SK-N-SH (cell line): Measurements from ENCODE around the gene GVQW3. TPM values are rescaled to one million over a fixed set of nuclear protein-coding genes. Genes with fewer than 3 reads are reported as not detected.

Experiments used
- CTCF ChIA-PET: fragments of 300-600, 350-600 bp; formaldehyde crosslinking; extraction: SDS; loops from one replicate; lab custom pipeline; 2021; lab: Yijun Ruan, JAX
- POLR2A ChIA-PET: fragments of 350-600 bp; sonication (Branson Sonifier 250); formaldehyde crosslinking; extraction: SDS; loops from one replicate; lab custom pipeline; 2020; ENCODE audit warnings: antibody characterized with exemption, inconsistent platforms; lab: Yijun Ruan, JAX
- DNase-seq: peaks from one replicate; pipeline ENCODE4 v3.0.0; 2012
- H2AFZ ChIP-seq: fragments of 200-600 bp; sonication (generic); 2 replicates; pipeline ENCODE4 v1.8.1; 2016; ENCODE audit warnings: antibody characterized with exemption, mild to moderate bottlenecking, low read depth
- H3F3A ChIP-seq: fragments of 200-600 bp; sonication (generic); replicated peaks from 2 replicates; pipeline ENCODE3; 2016; ENCODE audit warnings: antibody characterized with exemption, mild to moderate bottlenecking; ENCODE audit not compliant: insufficient read depth
- H3K27ac ChIP-seq, 2 experiments: fragments of 200-500 bp in 1 of 2; fragments of 200-600 bp in 1 of 2; sonication (Bioruptor generic) in 1 of 2; sonication (generic), shearing (Covaris generic) in 1 of 2; 2 replicates each; pipeline versions ENCODE4 v1.5.1 to v1.6.1; 2014 to 2016; ENCODE audit warnings: low read depth in 2 of 2, inconsistent platforms in 1 of 2, low read length in 1 of 2, mild to moderate bottlenecking in 1 of 2, mixed read lengths in 1 of 2
- H3K27me3 ChIP-seq: fragments of 200-600 bp; sonication (generic), shearing (Covaris generic); 2 replicates; pipeline ENCODE4 v1.6.1; 2016; ENCODE audit warnings: mixed run types; ENCODE audit not compliant: insufficient read depth
- H3K36me3 ChIP-seq, 2 experiments: fragments of 200-500 bp in 1 of 2; fragments of 200-600 bp in 1 of 2; sonication (Bioruptor generic) in 1 of 2; sonication (generic) in 1 of 2; replicated peaks in 1 of 2; 2 replicates each; pipeline versions ENCODE3 to v1.5.1; 2014 to 2016; ENCODE audit warnings: low read length in 1 of 2, mild to moderate bottlenecking in 1 of 2; ENCODE audit not compliant: insufficient read depth in 2 of 2, control insufficient read depth in 1 of 2
- H3K4me1 ChIP-seq, 2 experiments: fragments of 200-500 bp in 1 of 2; fragments of 200-600 bp in 1 of 2; sonication (Bioruptor generic) in 1 of 2; sonication (generic), shearing (Covaris generic) in 1 of 2; 2 replicates each; pipeline versions ENCODE4 v1.5.1 to v1.6.1; 2014 to 2016; ENCODE audit warnings: low read depth in 1 of 2, low read length in 1 of 2, mixed run types in 1 of 2; ENCODE audit not compliant: insufficient read depth in 2 of 2, control insufficient read depth in 1 of 2
- H3K4me2 ChIP-seq: fragments of 200-600 bp; sonication (generic), shearing (Covaris generic); 2 replicates; pipeline ENCODE4 v1.6.1; 2017; ENCODE audit warnings: mixed run types
- H3K4me3 ChIP-seq, 2 experiments: fragments of 200-500 bp in 1 of 2; fragments of 200-600 bp in 1 of 2; sonication (Bioruptor generic) in 1 of 2; sonication (generic), shearing (Covaris generic) in 1 of 2; 2 replicates each; pipeline versions ENCODE4 v1.5.1 to v1.8.1; 2014 to 2016; ENCODE audit warnings: low read depth in 2 of 2, inconsistent platforms in 1 of 2, low read length in 1 of 2, mild to moderate bottlenecking in 1 of 2, mixed read lengths in 1 of 2, moderate library complexity in 1 of 2
- H3K79me2 ChIP-seq: fragments of 200-600 bp; sonication (generic); 2 replicates; pipeline ENCODE4 v1.8.1; 2017; ENCODE audit warnings: mild to moderate bottlenecking; ENCODE audit not compliant: insufficient read depth
- H3K9ac ChIP-seq: fragments of 200-600 bp; sonication (generic); 2 replicates; pipeline ENCODE4 v1.6.1; 2017; ENCODE audit warnings: mixed run types
- H3K9me2 ChIP-seq: fragments of 200-600 bp; sonication (generic); 2 replicates; pipeline ENCODE4 v1.6.1; 2017; ENCODE audit warnings: mixed run types
- H3K9me3 ChIP-seq: fragments of 200-600 bp; sonication (generic); 2 replicates; pipeline ENCODE4 v1.6.1; 2017; ENCODE audit warnings: mixed run types, mild to moderate bottlenecking, moderate library complexity
- H4K20me1 ChIP-seq: fragments of 200-600 bp; sonication (generic); 2 replicates; pipeline ENCODE4 v1.6.1; 2017; ENCODE audit warnings: mild to moderate bottlenecking, mixed run types; ENCODE audit not compliant: insufficient read depth
- CHD2 ChIP-seq: fragments of 150-350 bp; IDR thresholded peaks from 2 replicates; pipeline ENCODE4 v1.6.1; 2018; ENCODE audit warnings: low read length; ENCODE audit not compliant: partially characterized antibody
- CTCF ChIP-seq: fragments of 200-600 bp; sonication (generic); IDR thresholded peaks from 2 replicates; pipeline ENCODE4 v1.6.1; 2017; ENCODE audit warnings: antibody characterized with exemption, mild to moderate bottlenecking, moderate library complexity
- ELF1 ChIP-seq: IDR thresholded peaks from 2 replicates; pipeline ENCODE4 v1.4.0; 2012
- EP300 ChIP-seq, 2 experiments: IDR thresholded peaks; 2 replicates each; pipeline versions ENCODE4 v1.4.0 to v1.6.1; 2012; ENCODE audit warnings: borderline replicate concordance in 1 of 2, low read depth in 1 of 2, low read length in 1 of 2
- EZH2phosphoT487 ChIP-seq: fragments of 200-600 bp; sonication (generic); IDR thresholded peaks from 2 replicates; pipeline ENCODE4 v1.6.1; 2017; ENCODE audit warnings: low read depth, mixed run types, mild to moderate bottlenecking, antibody characterized with exemption, moderate library complexity, borderline replicate concordance
- FOXJ3 ChIP-seq: sonication (generic); formaldehyde crosslinking; IDR thresholded peaks from 2 replicates; pipeline ENCODE4 v1.5.1; 2020; ENCODE audit warnings: mild to moderate bottlenecking, missing genetic modification reagents
- GABPA ChIP-seq: IDR thresholded peaks from 2 replicates; pipeline ENCODE4 v1.4.0; 2012; ENCODE audit warnings: low read depth, mild to moderate bottlenecking
- MXI1 ChIP-seq: IDR thresholded peaks from 2 replicates; pipeline ENCODE4 v1.6.1; 2012; ENCODE audit warnings: mild to moderate bottlenecking, low read depth, low read length, improper control_type of control experiment
- NRF1 ChIP-seq: IDR thresholded peaks from 2 replicates; pipeline ENCODE4 v1.6.1; 2012; ENCODE audit warnings: low read depth, mild to moderate bottlenecking, low read length
- POLR2AphosphoS5 ChIP-seq: IDR thresholded peaks from 2 replicates; pipeline ENCODE4 v1.6.1; 2012; ENCODE audit warnings: low read depth, low read length
- RFX5 ChIP-seq: IDR thresholded peaks from 2 replicates; pipeline ENCODE4 v1.6.1; 2012; ENCODE audit warnings: mild to moderate bottlenecking, improper control_type of control experiment, low read length
- RXRA ChIP-seq: IDR thresholded peaks from 2 replicates; pipeline ENCODE4 v1.4.0; 2012; ENCODE audit warnings: low read depth, mild to moderate bottlenecking, borderline replicate concordance
- SMC3 ChIP-seq: IDR thresholded peaks from 2 replicates; pipeline ENCODE4 v1.6.1; 2012; ENCODE audit warnings: low read depth, low read length, improper control_type of control experiment
- TAF1 ChIP-seq: IDR thresholded peaks from 2 replicates; pipeline ENCODE4 v1.6.1; 2012; ENCODE audit warnings: low read depth, mild to moderate bottlenecking, low read length, moderate library complexity, borderline replicate concordance
- TCF12 ChIP-seq: IDR thresholded peaks from 2 replicates; pipeline ENCODE4 v1.4.0; 2012
- YY1 ChIP-seq: IDR thresholded peaks from 2 replicates; pipeline ENCODE4 v1.4.0; 2012; ENCODE audit warnings: low read depth, mild to moderate bottlenecking
- ZBTB33 ChIP-seq: IDR thresholded peaks from 2 replicates; pipeline ENCODE4 v1.4.0; 2012; ENCODE audit warnings: low read depth, borderline replicate concordance
- WGBS: methylation state at CpG from one replicate; pipeline ENCODE4 v1.1.6; 2017; ENCODE audit warnings: low lambda C conversion rate; 5-methylcytosine and 5-hydroxymethylcytosine counted together
- polyA plus RNA-seq, 3 experiments: library from polyadenylated mRNA; depleted of rRNA; stranded (reverse); fragments of >200 nt; gene quantifications; 2 replicates each; pipeline ENCODE4 v1.2.3, GENCODE V29; 2012
- TF ChIP-seq, protein P1 (sequence below): fragments of 150-350 bp; IDR thresholded peaks from 2 replicates; pipeline ENCODE4 v1.6.1; 2017; ENCODE audit warnings: antibody characterized with exemption, low read length, low read depth, borderline replicate concordance
- TF ChIP-seq, protein P2 (sequence below): IDR thresholded peaks from 2 replicates; pipeline ENCODE4 v1.4.0; 2012; ENCODE audit warnings: low read depth

Gene GVQW3
- polyA plus RNA-seq (2012; rRNA removed): 2.3 and 3.9 TPM in 2 replicates
- polyA plus RNA-seq (2012; cell fraction: cytosol; rRNA removed): 1.2 and 1.5 TPM in 2 replicates
- 6.4 and 10.7 TPM in 2 replicates for polyA plus RNA-seq (2012; cell fraction: nucleus; rRNA removed)

GRCh38 chr11:76380977-76381719 is at the start of gene GVQW3, which contains the start of gene THAP12:
GVQW3 (plus strand) TSS chr11:76381323; CDS start chr11:76381829, 506 bp downstream.
THAP12 (minus strand) TSS chr11:76381132; CDS start chr11:76380836, 296 bp downstream.
- Histone ChIP-seq H3K27me3 (no peaks in the 10 kb centered on the region), H3K27ac (peak within 1 kb of the TSS; percentile 46 to 75; a peak in 3 of 4 replicates), H3K79me2 (peaks cover 44% of the 10 kb centered on the region), H3K9me2 (no peaks in the 10 kb centered on the region), H2AFZ (peak within 1 kb of the TSS; percentile 98), H3K36me3 (no peaks in the 10 kb centered on the region), H3F3A (no peaks in the 10 kb centered on the region), H3K4me3 (peak within 1 kb of the TSS; percentile 78 to 85), H3K9ac (peak within 1 kb of the TSS; percentile 86), H3K4me2 (peak within 1 kb of the TSS; percentile 86), H4K20me1 (peaks cover 21% of the 10 kb centered on the region), H3K9me3 (no peaks in the 10 kb centered on the region), H3K4me1 (peaks cover 17 to 25% of the 10 kb centered on the region in 2 experiments; a peak in 3 of 4 replicates)
- POLR2A ChIA-PET: no interaction called here
- WGBS: 3% methylated on average over 41 of the region's 69 CpGs
- CTCF ChIA-PET: interaction anchor here (1.4 kb wide), 1 partner anchor 131 kb away, joined by 3 read pairs; no protein-coding TSS in a partner anchor
- DNase-seq: peak; percentile 99
- no peak for TF ChIP-seq FOXJ3 (CRISPR knock-in tag)
- TF ChIP-seq ZBTB33: peak; percentile 51; the same call in 1 of the 2 replicates
- TF ChIP-seq GABPA: peak; percentile 69
- no peak for TF ChIP-seq RXRA
- TF ChIP-seq ELF1: peak; percentile 72
- peak; percentile 30 for TF ChIP-seq CTCF
- TF ChIP-seq, protein P1, sequence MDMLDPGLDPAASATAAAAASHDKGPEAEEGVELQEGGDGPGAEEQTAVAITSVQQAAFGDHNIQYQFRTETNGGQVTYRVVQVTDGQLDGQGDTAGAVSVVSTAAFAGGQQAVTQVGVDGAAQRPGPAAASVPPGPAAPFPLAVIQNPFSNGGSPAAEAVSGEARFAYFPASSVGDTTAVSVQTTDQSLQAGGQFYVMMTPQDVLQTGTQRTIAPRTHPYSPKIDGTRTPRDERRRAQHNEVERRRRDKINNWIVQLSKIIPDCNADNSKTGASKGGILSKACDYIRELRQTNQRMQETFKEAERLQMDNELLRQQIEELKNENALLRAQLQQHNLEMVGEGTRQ: no peak
- TF ChIP-seq NRF1: peak; percentile 96
- TF ChIP-seq POLR2AphosphoS5: peak; percentile 92
- TF ChIP-seq EZH2phosphoT487: no peak
- TF ChIP-seq YY1: 0 out of 2 replicates have a peak, but pooled peaks have one; percentile 29
- peak; percentile 26; the same call in 1 of the 2 replicates for TF ChIP-seq TAF1
- TF ChIP-seq MXI1: peak; percentile 93
- peak in 1 of 2 experiments; percentile 25; a peak in 1 of 4 replicates for TF ChIP-seq EP300 (IDR thresholded peaks at IDR 0.05; ENCODE audit: borderline replicate concordance in 1 of 2, low read depth in 1 of 2, low read length in 1 of 2)
- TF ChIP-seq SMC3: 0 out of 2 replicates have a peak, but pooled peaks have one; percentile 15
- peak; percentile 74 for TF ChIP-seq CHD2
- TF ChIP-seq, protein P2, sequence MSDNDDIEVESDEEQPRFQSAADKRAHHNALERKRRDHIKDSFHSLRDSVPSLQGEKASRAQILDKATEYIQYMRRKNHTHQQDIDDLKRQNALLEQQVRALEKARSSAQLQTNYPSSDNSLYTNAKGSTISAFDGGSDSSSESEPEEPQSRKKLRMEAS: peak; percentile 52
- TF ChIP-seq TCF12: no peak
- TF ChIP-seq RFX5: no peak
